Measurements from ENCODE around the gene SETMAR.

DNA sequence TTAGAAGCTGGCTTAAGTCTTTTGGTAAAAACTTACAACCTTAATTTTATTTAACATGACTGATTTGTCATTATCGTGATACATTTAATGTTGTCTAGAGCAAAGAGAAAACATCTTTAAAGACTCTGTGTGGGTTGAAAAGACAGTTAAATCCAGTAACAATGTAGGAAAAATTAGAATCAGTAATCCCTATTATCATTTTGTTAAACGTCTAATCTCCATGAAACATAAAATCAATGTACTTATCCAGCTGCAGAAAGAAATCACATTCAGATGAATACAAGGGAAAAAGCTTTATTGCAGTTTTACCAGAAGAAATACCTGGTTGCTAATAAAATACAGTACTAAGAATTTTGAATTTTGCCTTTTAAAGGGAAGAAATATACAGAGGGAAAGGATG, 21.2 kb upstream of the SETMAR start:
- TF ChIP-seq, protein P1, sequence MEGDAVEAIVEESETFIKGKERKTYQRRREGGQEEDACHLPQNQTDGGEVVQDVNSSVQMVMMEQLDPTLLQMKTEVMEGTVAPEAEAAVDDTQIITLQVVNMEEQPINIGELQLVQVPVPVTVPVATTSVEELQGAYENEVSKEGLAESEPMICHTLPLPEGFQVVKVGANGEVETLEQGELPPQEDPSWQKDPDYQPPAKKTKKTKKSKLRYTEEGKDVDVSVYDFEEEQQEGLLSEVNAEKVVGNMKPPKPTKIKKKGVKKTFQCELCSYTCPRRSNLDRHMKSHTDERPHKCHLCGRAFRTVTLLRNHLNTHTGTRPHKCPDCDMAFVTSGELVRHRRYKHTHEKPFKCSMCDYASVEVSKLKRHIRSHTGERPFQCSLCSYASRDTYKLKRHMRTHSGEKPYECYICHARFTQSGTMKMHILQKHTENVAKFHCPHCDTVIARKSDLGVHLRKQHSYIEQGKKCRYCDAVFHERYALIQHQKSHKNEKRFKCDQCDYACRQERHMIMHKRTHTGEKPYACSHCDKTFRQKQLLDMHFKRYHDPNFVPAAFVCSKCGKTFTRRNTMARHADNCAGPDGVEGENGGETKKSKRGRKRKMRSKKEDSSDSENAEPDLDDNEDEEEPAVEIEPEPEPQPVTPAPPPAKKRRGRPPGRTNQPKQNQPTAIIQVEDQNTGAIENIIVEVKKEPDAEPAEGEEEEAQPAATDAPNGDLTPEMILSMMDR (IDR thresholded peaks at IDR 0.05) = no peak
- no peak for TF ChIP-seq EZH2 (IDR thresholded peaks at IDR 0.05; ENCODE audit: borderline replicate concordance, insufficient read depth, low read depth, low read length, poor library complexity, severe bottlenecking)
